Left ventricle myocardium inferior (tissue), 1 donor: Measurements from ENCODE around the gene HENMT1. TPM values are rescaled to one million over a fixed set of nuclear protein-coding genes. Genes with fewer than 3 reads are reported as not detected.

Source experiments
- DNase-seq: peaks from one replicate; pipeline ENCODE4 v3.0.0-alpha.2; 2020
- H3K27ac ChIP-seq: fragments of 200-600 bp; replicated peaks from 2 replicates; pipeline ENCODE4 v1.8.0; 2021
- H3K27me3 ChIP-seq: fragments of 200-600 bp; 2 replicates; pipeline ENCODE4 v1.8.0; 2021; ENCODE audit warnings: low read depth
- H3K36me3 ChIP-seq: fragments of 200-600 bp; 2 replicates; pipeline ENCODE4 v1.8.0; 2021
- H3K4me1 ChIP-seq: fragments of 200-600 bp; 2 replicates; pipeline ENCODE4 v1.8.0; 2021
- H3K4me3 ChIP-seq: fragments of 200-600 bp; 2 replicates; pipeline ENCODE4 v1.8.0; 2021; ENCODE audit warnings: mild to moderate bottlenecking, moderate library complexity
- H3K9me3 ChIP-seq: fragments of 200-600 bp; replicated peaks from 2 replicates; pipeline ENCODE4 v1.8.0; 2021
- intact Hi-C: fragments of 100-400 bp; cut with micrococcal nuclease; formaldehyde crosslinking; loops from one replicate; pipeline ENCODE4 v1.11.0; 2022
- total RNA-seq: library from RNA; stranded (reverse); fragmentation: NEBNext Ultra II Directional; extraction: Animal tissue kit (Norgen Biotek cat#: 25700); gene quantifications from one replicate; pipeline ENCODE4 v1.2.1, GENCODE V29; 2021
- TF ChIP-seq, protein P1 (sequence below): fragments of 200-600 bp; IDR thresholded peaks from 2 replicates; pipeline ENCODE4 v1.8.0; 2021; ENCODE audit warnings: antibody characterized with exemption, mild to moderate bottlenecking, borderline replicate concordance
- donor health status: DM: no; HTN: yes; CAD: no; lungs with severe emphysema.

Gene HENMT1
- total RNA-seq, 1 donor from 2014 or later, result 1.4 TPM

DNA sequence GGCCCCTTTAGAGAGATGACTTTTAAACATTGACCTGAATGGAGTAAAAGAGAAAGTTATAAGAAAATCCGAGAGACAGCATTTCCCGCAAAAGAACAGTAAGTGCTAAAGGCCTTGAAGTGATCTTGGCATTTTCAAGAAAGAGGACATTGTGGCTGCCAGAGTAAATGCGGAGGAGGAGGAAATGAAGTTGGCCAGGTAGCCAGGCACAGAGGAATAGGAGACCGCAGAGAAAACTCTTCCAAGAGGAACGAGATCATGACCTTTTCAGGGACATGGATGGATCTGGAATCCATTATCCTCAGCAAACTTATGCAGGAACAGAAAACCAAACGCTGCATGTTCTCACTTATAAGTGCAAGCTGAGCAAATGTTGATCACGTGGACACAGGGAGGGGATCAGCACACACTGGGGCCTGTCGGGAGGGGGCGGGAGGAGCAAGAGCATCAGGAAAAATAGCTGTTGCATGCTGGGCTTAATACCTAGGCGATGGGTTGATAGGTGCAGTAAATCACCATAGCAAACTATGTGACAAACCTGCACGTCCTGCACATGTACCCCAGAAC lies 51.3 kb downstream of the HENMT1 start:
- DNase-seq, result no peak
- Histone ChIP-seq H3K27me3 (no peaks in the 10 kb centered on the region), H3K27ac (peak overlapping the region; percentile 49), H3K4me1 (peaks cover 28% of the 10 kb centered on the region), H3K36me3 (peaks cover 12% of the 10 kb centered on the region), H3K4me3 (peak overlapping the region; percentile 6), H3K9me3 (no peaks in the 10 kb centered on the region)
- TF ChIP-seq, protein P1, sequence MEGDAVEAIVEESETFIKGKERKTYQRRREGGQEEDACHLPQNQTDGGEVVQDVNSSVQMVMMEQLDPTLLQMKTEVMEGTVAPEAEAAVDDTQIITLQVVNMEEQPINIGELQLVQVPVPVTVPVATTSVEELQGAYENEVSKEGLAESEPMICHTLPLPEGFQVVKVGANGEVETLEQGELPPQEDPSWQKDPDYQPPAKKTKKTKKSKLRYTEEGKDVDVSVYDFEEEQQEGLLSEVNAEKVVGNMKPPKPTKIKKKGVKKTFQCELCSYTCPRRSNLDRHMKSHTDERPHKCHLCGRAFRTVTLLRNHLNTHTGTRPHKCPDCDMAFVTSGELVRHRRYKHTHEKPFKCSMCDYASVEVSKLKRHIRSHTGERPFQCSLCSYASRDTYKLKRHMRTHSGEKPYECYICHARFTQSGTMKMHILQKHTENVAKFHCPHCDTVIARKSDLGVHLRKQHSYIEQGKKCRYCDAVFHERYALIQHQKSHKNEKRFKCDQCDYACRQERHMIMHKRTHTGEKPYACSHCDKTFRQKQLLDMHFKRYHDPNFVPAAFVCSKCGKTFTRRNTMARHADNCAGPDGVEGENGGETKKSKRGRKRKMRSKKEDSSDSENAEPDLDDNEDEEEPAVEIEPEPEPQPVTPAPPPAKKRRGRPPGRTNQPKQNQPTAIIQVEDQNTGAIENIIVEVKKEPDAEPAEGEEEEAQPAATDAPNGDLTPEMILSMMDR, result no peak
- intact Hi-C loops, result no loop called here

DNA sequence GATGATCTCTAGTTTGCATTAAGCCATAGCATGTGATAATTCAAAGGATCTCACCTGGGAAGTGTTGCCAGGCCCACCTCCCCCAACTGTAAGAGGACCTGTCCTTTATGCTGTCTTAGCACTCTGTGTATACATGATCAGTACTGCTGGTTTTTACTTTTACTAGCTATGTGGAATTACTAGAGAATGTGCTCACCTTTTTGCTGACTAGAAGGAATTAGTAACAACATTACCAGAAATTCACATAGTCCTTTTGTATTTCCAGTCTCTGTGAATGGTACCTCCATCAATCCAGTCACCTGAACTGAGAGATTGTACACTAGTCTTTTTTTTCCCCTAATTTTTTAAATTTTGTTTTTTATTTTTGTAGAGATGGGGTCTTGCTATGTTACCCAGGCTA lies 54.4 kb downstream of the HENMT1 start:
- TF ChIP-seq, protein P1, result no peak
- no peak for DNase-seq
- H3K9me3 ChIP-seq, result no peaks in the 10 kb centered on the region
- H3K4me3 ChIP-seq, result no peak overlapping the region
- no peaks in the 10 kb centered on the region for H3K36me3 ChIP-seq
- peaks cover 37% of the 10 kb centered on the region for H3K4me1 ChIP-seq
- intact Hi-C loops, result no loop called here
- no peaks in the 10 kb centered on the region for H3K27me3 ChIP-seq
- no peak overlapping the region for H3K27ac ChIP-seq

DNA sequence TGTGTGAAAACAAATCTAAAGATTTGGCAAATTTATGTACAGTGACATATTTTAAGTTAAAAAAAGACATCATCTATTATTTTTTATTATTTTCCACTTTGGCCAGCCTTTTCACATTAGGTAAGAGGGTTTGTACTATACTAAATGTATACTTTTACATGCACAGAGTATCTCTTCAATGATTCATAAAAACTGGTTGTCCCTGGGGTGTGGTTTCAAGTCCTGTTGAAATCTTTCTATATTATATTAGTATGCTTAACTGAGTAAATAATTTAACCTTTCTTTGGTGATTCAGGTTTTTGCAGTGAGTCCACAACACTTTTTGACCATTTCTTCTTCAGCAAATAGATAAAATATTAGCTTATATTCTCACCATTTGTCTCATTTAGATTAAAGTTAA lies 55.3 kb downstream of the HENMT1 start:
- no peak for DNase-seq
- H3K36me3 ChIP-seq, result no peaks in the 10 kb centered on the region

DNA sequence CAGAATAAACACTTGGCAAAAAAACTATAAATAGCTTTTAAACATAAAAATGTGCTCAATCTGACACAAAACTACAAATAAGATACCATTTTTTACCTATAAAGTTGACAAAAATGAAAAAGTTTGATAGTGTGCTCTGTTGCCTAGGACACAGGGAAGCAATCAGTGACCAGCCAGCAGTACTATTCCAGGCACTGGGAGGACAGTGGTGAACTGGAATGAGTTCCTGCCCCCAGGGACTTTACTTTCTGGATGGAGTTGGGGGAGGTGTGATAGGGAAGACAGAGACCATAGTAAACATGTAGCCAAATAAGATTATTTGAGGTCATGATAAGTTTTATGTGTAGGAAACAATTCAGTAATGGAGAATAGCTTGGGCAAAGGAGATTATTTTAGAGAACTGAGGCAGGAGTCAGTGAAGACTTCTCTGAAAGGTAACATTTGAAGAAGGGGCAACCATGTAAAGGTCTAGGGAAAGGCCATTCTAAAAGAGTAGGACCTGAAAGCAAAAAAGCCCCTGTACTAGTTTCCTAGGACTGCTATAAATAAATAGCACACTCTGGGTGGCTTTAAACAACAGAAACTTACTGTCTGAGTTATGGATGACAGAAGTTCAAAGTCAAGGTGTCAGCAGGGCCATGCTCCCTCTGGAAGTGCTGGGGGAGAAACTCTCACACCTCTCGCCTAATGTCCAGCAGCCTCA lies 59.0 kb downstream of the HENMT1 start:
- TF ChIP-seq, protein P1, result no peak
- intact Hi-C loops, result no loop called here
- peak overlapping the region; percentile 6 for H3K27ac ChIP-seq

More for the DNA sequence above, 55.3 kb downstream of the HENMT1 start:
- TF ChIP-seq, protein P1, result no peak
- Histone ChIP-seq H3K4me3 (no peak overlapping the region), H3K4me1 (peaks cover 37% of the 10 kb centered on the region), H3K9me3 (no peaks in the 10 kb centered on the region), H3K27me3 (no peaks in the 10 kb centered on the region), H3K27ac (no peak overlapping the region)
- intact Hi-C loops, result no loop called here

DNA sequence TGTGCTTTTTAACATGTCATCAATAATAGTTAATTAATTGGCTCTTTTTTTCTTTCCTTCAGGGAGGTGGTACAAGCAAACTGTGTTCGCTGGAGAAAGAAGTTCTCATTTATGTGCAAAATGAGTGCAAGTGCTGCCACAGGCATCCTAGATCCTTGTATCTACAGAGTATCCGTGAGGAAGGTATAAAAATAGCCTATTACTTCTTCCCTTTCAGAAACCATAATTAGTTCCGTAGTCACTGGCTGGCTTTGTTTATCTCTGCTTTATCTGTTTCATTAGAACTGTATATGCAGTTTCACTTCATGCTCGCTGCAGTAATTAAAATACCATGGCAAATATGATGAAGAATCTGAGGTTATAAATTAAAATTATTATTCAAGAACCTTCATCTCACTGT lies 60.4 kb downstream of the HENMT1 start:
- intact Hi-C loops, result no loop called here
- H3K27ac ChIP-seq, result no peak overlapping the region

More for the DNA sequence above, 59.0 kb downstream of the HENMT1 start:
- H3K4me3 ChIP-seq, result no peak overlapping the region
- no peaks in the 10 kb centered on the region for H3K27me3 ChIP-seq
- H3K36me3 ChIP-seq, result no peaks in the 10 kb centered on the region
- no peaks in the 10 kb centered on the region for H3K9me3 ChIP-seq
- H3K4me1 ChIP-seq, result peaks cover 52% of the 10 kb centered on the region
- no peak for DNase-seq

More for the DNA sequence above, 60.4 kb downstream of the HENMT1 start:
- no peaks in the 10 kb centered on the region for H3K9me3 ChIP-seq
- H3K36me3 ChIP-seq, result no peaks in the 10 kb centered on the region
- DNase-seq, result no peak
- H3K4me3 ChIP-seq, result peak overlapping the region; percentile 32
- peaks cover 65% of the 10 kb centered on the region for H3K4me1 ChIP-seq
- H3K27me3 ChIP-seq, result no peaks in the 10 kb centered on the region
- TF ChIP-seq, protein P1, result no peak
